ENCODE results near the gene TLL1.

TLL1 gene

DNA sequence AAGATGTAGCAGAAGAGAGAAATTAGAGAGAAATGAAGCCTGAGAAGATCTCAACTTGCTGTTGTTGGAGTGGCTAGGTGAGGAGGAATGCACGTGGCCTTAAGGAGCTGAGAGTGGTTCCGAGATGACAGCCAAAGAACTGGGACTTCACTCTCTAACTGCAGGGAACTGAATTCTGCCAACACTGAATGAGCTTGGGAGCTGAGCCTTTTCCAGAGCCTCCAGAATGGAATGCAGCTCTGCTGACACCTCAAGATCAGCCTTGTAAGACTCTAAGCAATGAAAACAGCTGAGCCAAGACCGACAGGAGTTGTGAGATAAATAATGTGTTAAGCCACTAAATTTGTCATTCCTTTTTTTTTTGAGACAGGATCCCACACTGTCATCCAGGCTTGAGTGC lies 73.0 kb downstream of the TLL1 start:
- TF ChIP-seq YY1 (IDR thresholded peaks at IDR 0.05; ENCODE audit: low read depth) = no peak
- no peak for TF ChIP-seq EP300 (IDR thresholded peaks at IDR 0.05; ENCODE audit: borderline replicate concordance)
- TF ChIP-seq, protein P1, sequence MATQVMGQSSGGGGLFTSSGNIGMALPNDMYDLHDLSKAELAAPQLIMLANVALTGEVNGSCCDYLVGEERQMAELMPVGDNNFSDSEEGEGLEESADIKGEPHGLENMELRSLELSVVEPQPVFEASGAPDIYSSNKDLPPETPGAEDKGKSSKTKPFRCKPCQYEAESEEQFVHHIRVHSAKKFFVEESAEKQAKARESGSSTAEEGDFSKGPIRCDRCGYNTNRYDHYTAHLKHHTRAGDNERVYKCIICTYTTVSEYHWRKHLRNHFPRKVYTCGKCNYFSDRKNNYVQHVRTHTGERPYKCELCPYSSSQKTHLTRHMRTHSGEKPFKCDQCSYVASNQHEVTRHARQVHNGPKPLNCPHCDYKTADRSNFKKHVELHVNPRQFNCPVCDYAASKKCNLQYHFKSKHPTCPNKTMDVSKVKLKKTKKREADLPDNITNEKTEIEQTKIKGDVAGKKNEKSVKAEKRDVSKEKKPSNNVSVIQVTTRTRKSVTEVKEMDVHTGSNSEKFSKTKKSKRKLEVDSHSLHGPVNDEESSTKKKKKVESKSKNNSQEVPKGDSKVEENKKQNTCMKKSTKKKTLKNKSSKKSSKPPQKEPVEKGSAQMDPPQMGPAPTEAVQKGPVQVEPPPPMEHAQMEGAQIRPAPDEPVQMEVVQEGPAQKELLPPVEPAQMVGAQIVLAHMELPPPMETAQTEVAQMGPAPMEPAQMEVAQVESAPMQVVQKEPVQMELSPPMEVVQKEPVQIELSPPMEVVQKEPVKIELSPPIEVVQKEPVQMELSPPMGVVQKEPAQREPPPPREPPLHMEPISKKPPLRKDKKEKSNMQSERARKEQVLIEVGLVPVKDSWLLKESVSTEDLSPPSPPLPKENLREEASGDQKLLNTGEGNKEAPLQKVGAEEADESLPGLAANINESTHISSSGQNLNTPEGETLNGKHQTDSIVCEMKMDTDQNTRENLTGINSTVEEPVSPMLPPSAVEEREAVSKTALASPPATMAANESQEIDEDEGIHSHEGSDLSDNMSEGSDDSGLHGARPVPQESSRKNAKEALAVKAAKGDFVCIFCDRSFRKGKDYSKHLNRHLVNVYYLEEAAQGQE (IDR thresholded peaks at IDR 0.05; ENCODE audit: low read depth) = no peak
- TF ChIP-seq CEBPB (IDR thresholded peaks at IDR 0.05) = no peak
- TF ChIP-seq, protein P2, sequence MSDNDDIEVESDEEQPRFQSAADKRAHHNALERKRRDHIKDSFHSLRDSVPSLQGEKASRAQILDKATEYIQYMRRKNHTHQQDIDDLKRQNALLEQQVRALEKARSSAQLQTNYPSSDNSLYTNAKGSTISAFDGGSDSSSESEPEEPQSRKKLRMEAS (IDR thresholded peaks at IDR 0.05) = no peak
- no peak for TF ChIP-seq RAD21 (IDR thresholded peaks at IDR 0.05; ENCODE audit: low read depth)

DNA sequence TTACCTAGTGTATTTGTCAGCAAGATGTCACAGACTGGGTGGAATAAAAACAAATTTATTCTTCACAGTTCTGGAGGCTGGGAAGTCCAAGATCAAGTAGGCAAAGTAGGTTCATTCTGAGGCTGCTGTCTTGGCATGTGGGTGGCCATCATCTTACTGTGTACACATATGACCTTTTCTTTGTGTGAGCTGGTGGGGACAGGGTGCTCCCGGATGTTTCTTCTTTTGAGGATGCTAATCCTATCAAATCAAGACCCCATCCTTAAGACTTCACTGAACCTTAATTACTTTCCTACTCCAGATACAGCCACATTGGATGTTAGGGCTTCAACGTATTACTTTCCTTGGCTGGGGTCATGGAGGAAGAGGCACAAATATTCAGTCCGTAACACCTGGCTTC lies 74.0 kb downstream of the TLL1 start:
- TF ChIP-seq CEBPB (IDR thresholded peaks at IDR 0.05) = no peak
- no peak for TF ChIP-seq RAD21 (IDR thresholded peaks at IDR 0.05; ENCODE audit: low read depth)
- TF ChIP-seq NFIC (IDR thresholded peaks at IDR 0.05) = no peak

DNA sequence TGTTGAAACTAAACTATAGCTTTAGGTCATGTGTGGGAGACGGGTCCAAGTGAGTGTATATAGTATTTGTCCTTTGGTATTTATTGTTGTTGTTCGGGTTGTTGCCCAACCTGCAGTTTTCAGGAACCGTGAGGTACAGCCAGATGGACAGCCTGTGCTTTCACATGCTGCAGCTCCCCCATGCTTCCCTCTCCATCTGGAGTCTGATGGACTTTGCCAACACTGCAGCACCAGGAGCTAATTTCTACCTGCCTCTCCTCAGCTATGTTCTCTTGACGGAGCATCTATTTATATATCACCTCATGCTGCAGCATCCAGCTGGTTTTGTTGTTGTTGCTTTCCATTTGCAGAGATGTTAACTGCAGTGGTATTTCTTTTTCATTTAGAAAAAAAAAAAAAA lies 80.1 kb downstream of the TLL1 start:
- TF ChIP-seq TCF12 (IDR thresholded peaks at IDR 0.05; ENCODE audit: low read depth) = no peak
- no peak for TF ChIP-seq CEBPB (IDR thresholded peaks at IDR 0.05)
- no peak for TF ChIP-seq ZBTB7A (IDR thresholded peaks at IDR 0.05; ENCODE audit: low read depth)
- TF ChIP-seq NFIC (IDR thresholded peaks at IDR 0.05) = no peak
- TF ChIP-seq TAF1 (IDR thresholded peaks at IDR 0.05; ENCODE audit: low read depth) = no peak
- TF ChIP-seq FOXM1 (IDR thresholded peaks at IDR 0.05; ENCODE audit: borderline replicate concordance, low read depth) = no peak
- TF ChIP-seq CREB1 (IDR thresholded peaks at IDR 0.05; ENCODE audit: low read depth) = no peak

DNA sequence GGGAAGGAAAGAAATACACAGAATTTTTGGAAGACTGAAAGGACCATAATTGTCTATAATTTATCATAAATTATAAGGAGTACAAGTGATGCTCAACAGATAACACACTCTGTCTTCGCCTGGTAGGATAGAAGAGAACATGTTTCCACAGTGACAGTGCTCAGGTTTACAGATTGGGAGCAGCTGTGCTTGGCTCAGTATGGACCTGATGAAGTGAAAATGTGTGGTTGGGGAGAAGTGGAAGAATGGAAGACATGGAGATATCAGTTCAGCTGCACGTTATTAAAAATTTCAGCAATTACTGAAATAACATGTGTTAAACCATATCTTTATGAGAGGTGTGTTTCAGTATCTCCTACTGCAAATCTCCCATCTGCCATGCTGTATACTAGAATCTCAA lies 90.6 kb downstream of the TLL1 start:
- TF ChIP-seq, protein P1 (IDR thresholded peaks at IDR 0.05; ENCODE audit: low read depth) = no peak
- TF ChIP-seq CREB1 (IDR thresholded peaks at IDR 0.05; ENCODE audit: low read depth) (no peak), CEBPB (IDR thresholded peaks at IDR 0.05) (no peak), EGR1 (IDR thresholded peaks at IDR 0.05) (no peak), EP300 (IDR thresholded peaks at IDR 0.05; ENCODE audit: borderline replicate concordance) (no peak)
- TF ChIP-seq, protein P3, sequence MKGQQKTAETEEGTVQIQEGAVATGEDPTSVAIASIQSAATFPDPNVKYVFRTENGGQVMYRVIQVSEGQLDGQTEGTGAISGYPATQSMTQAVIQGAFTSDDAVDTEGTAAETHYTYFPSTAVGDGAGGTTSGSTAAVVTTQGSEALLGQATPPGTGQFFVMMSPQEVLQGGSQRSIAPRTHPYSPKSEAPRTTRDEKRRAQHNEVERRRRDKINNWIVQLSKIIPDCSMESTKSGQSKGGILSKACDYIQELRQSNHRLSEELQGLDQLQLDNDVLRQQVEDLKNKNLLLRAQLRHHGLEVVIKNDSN (IDR thresholded peaks at IDR 0.05) = no peak

DNA sequence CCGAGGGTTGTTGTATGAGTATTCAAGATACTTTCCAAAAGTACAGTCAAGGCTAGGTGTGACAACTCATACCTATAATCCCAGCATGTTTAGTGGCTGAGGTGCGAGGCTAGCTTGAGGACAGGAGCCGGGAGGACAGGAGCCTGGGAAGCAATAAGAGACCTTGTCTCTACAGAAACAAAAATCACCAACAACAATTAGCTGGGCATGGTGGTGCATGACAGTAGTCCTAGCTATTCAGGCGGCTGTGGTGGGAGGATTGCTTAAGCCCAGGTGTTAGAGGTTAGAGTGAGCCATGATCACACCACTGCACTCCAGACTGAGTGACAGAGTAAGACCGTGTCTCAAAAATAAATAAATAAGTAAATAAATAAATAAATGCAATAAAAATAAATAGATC lies 91.6 kb downstream of the TLL1 start:
- no peak for TF ChIP-seq CREB1 (IDR thresholded peaks at IDR 0.05; ENCODE audit: low read depth)
- no peak for TF ChIP-seq TEAD4 (IDR thresholded peaks at IDR 0.05)
- no peak for TF ChIP-seq ZBTB7A (IDR thresholded peaks at IDR 0.05; ENCODE audit: low read depth)
- no peak for TF ChIP-seq EGR1 (IDR thresholded peaks at IDR 0.05)
- TF ChIP-seq, protein P3 (IDR thresholded peaks at IDR 0.05) = no peak
- TF ChIP-seq EP300 (IDR thresholded peaks at IDR 0.05; ENCODE audit: borderline replicate concordance) = no peak
- TF ChIP-seq TCF12 (IDR thresholded peaks at IDR 0.05; ENCODE audit: low read depth) = no peak
- TF ChIP-seq RAD21 (IDR thresholded peaks at IDR 0.05; ENCODE audit: low read depth) = no peak
- TF ChIP-seq, protein P2 (IDR thresholded peaks at IDR 0.05) = no peak
- TF ChIP-seq, protein P1 (IDR thresholded peaks at IDR 0.05; ENCODE audit: low read depth) = no peak
- TF ChIP-seq TAF1 (IDR thresholded peaks at IDR 0.05; ENCODE audit: low read depth) = no peak

DNA sequence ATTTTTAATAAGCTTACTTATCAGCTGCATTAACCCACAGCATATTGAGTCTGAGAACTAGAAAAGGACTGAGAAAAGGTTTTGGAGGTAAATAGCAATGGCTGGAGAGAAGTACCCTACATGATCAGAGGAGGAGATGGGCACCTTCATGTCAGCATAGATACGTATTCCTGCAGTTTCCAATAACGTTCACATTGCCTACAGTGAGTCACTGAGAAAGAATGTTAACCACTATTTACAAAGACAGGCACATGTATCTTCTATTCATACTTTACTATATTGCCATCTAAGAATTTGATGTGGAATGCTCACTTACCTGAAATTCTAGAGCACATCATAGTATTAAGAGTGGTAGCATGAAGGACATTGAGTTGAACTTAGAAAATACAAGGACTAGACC lies 92.5 kb downstream of the TLL1 start:
- TF ChIP-seq EGR1 (IDR thresholded peaks at IDR 0.05) = no peak
- TF ChIP-seq CEBPB (IDR thresholded peaks at IDR 0.05) = no peak
- TF ChIP-seq YY1 (IDR thresholded peaks at IDR 0.05; ENCODE audit: low read depth) = no peak
- no peak for TF ChIP-seq CREB1 (IDR thresholded peaks at IDR 0.05; ENCODE audit: low read depth)
